Neural cell (in vitro differentiated cells): ENCODE measurements around the gene FAM234A. TPM values are rescaled to one million over a fixed set of nuclear protein-coding genes. Genes with fewer than 3 reads are reported as not detected.

Experiments used
- H2AFZ ChIP-seq: fragments of 200-600, 300-800 bp; sonication (generic), shearing (Covaris generic); 2 replicates; pipeline ENCODE4 v1.6.0; 2014; ENCODE audit warnings: low read depth, mild to moderate bottlenecking, antibody characterized with exemption, low read length, moderate library complexity
- H3F3A ChIP-seq: fragments of 200-600 bp; shearing (Covaris generic); 2 replicates; pipeline ENCODE4 v1.6.1; 2016; ENCODE audit warnings: mild to moderate bottlenecking, moderate library complexity, mixed read lengths, antibody characterized with exemption, low read length; ENCODE audit not compliant: insufficient read depth, poor library complexity, severe bottlenecking
- H3K27ac ChIP-seq: fragments of 200-600, 300-800 bp; sonication (generic), shearing (Covaris generic); 2 replicates; pipeline ENCODE4 v1.5.1; 2014; ENCODE audit warnings: mild to moderate bottlenecking, low read length, moderate library complexity
- H3K27me3 ChIP-seq: fragments of 300-800, 200-600 bp; sonication (generic), shearing (Covaris generic); 2 replicates; pipeline ENCODE4 v1.6.0; 2014; ENCODE audit warnings: mild to moderate bottlenecking, low read depth, low read length, moderate library complexity; ENCODE audit not compliant: insufficient read depth
- H3K36me3 ChIP-seq: fragments of 300-800, 200-600 bp; sonication (generic), shearing (Covaris generic); 2 replicates; pipeline ENCODE4 v1.5.1; 2014; ENCODE audit warnings: mild to moderate bottlenecking, antibody characterized with exemption, low read length, moderate library complexity; ENCODE audit not compliant: insufficient read depth
- H3K4me2 ChIP-seq: fragments of 300-800, 200-600 bp; sonication (generic), shearing (Covaris generic); 2 replicates; pipeline ENCODE4 v1.6.0; 2014; ENCODE audit warnings: mild to moderate bottlenecking, low read length
- H3K4me3 ChIP-seq: fragments of 300-800, 200-600 bp; sonication (generic), shearing (Covaris generic); 2 replicates; pipeline ENCODE4 v1.5.1; 2014; ENCODE audit warnings: mild to moderate bottlenecking, low read length, moderate library complexity
- H3K79me2 ChIP-seq: fragments of 200-600 bp; shearing (Covaris generic); replicated peaks from 2 replicates; pipeline ENCODE4 v1.6.0; 2014; ENCODE audit warnings: mild to moderate bottlenecking, low read length, moderate library complexity; ENCODE audit not compliant: insufficient read depth
- H3K9ac ChIP-seq: fragments of 300-800, 200-600 bp; sonication (generic), shearing (Covaris generic); 2 replicates; pipeline ENCODE4 v1.6.1; 2016; ENCODE audit warnings: mild to moderate bottlenecking, low read length, mixed read lengths
- H3K9me2 ChIP-seq: fragments of 200-600 bp; shearing (Covaris generic); 2 replicates; pipeline ENCODE4 v1.6.1; 2016; ENCODE audit warnings: mild to moderate bottlenecking, low read length, mixed read lengths; ENCODE audit not compliant: insufficient read depth
- H3K9me3 ChIP-seq: fragments of 200-600, 300-800 bp; sonication (generic), shearing (Covaris generic); 2 replicates; pipeline ENCODE4 v1.6.1; 2016; ENCODE audit warnings: mild to moderate bottlenecking, mixed run types, low read length, moderate library complexity, mixed read lengths
- H4K20me1 ChIP-seq: fragments of 200-600 bp; shearing (Covaris generic); 2 replicates; pipeline ENCODE4 v1.6.1; 2016; ENCODE audit warnings: mild to moderate bottlenecking, mixed run types; ENCODE audit not compliant: insufficient read depth
- CTCF ChIP-seq: fragments of 450-650 bp; IDR thresholded peaks from 2 replicates; pipeline ENCODE4 v1.5.1; 2014; ENCODE audit warnings: antibody characterized with exemption, mild to moderate bottlenecking, moderate library complexity; ENCODE audit not compliant: poor library complexity, severe bottlenecking
- EP300 ChIP-seq: fragments of 450-650 bp; conservative IDR thresholded peaks from 2 replicates; pipeline ENCODE4 v1.6.1; 2014; ENCODE audit warnings: antibody characterized with exemption, mild to moderate bottlenecking, moderate library complexity; ENCODE audit not compliant: poor library complexity, severe bottlenecking
- EZH2 ChIP-seq: fragments of 200-600, 300-800 bp; shearing (Covaris generic), sonication (generic); IDR thresholded peaks from 2 replicates; pipeline ENCODE4 v1.6.1; 2014; ENCODE audit warnings: antibody characterized with exemption, low read length, borderline replicate concordance, mild to moderate bottlenecking; ENCODE audit not compliant: insufficient read depth, poor library complexity, severe bottlenecking
- MXI1 ChIP-seq: fragments of 450-650 bp; conservative IDR thresholded peaks from 2 replicates; pipeline ENCODE4 v1.6.1; 2014; ENCODE audit warnings: antibody characterized with exemption, mild to moderate bottlenecking; ENCODE audit not compliant: poor library complexity, severe bottlenecking
- POLR2AphosphoS5 ChIP-seq: IDR thresholded peaks from 2 replicates; pipeline ENCODE4 v1.6.1; 2012
- RAD21 ChIP-seq: fragments of 450-650 bp; conservative IDR thresholded peaks from 2 replicates; pipeline ENCODE4 v1.6.1; 2014; ENCODE audit warnings: antibody characterized with exemption, mild to moderate bottlenecking, moderate library complexity
- REST ChIP-seq: IDR thresholded peaks from 2 replicates; pipeline ENCODE4 v1.6.1; 2012; ENCODE audit warnings: borderline replicate concordance
- SMC3 ChIP-seq: fragments of 450-650 bp; conservative IDR thresholded peaks from 2 replicates; pipeline ENCODE4 v1.6.1; 2014; ENCODE audit warnings: antibody characterized with exemption, mild to moderate bottlenecking, moderate library complexity; ENCODE audit not compliant: poor library complexity
- TAF1 ChIP-seq: IDR thresholded peaks from 2 replicates; pipeline ENCODE4 v1.6.1; 2012; ENCODE audit warnings: low read depth
- polyA plus RNA-seq: library from polyadenylated mRNA; depleted of rRNA; stranded (reverse); fragments of >200 nt; gene quantifications from 2 replicates; pipeline ENCODE4 v1.2.3, GENCODE V29; 2014

Gene FAM234A
- polyA plus RNA-seq, 1 donor from 2014 or later, result 29.9 TPM

DNA sequence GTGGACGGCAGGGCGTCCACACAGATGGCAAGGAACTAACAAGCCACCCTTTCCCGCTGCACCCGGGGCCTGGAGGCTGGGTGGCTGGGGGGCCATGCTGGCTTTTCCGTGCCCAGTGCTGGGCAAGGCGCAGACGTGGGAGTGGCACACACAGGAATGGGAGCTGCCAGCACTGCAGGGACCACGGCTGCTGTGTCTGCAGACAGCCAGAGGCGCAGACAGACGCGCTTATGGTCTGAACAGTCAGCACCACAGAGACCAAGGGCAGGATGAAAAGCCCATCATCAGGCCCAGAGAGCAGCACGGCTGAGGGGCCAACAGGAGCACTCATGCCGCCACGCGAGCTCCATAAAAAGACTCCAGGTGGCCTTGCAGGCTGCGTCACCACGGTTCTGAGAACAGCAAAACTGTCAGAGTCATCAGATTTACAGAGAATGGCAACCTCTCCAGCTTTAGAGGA, 72.3 kb downstream of the FAM234A start:
- no peak overlapping the region for H2AFZ ChIP-seq
- H3K36me3 ChIP-seq, result no peaks in the 10 kb centered on the region
- H3F3A ChIP-seq, result no peaks in the 10 kb centered on the region
- no peak overlapping the region for H3K9ac ChIP-seq
- no peaks in the 10 kb centered on the region for H3K9me2 ChIP-seq
- TF ChIP-seq EP300 (no peak), MXI1 (no peak), CTCF (no peak), EZH2 (no peak), SMC3 (no peak), TAF1 (no peak), RAD21 (no peak), POLR2AphosphoS5 (no peak), REST (no peak)
- no peaks in the 10 kb centered on the region for H3K27me3 ChIP-seq
- H3K79me2 ChIP-seq, result no peaks in the 10 kb centered on the region
- H4K20me1 ChIP-seq, result no peaks in the 10 kb centered on the region
- no peak overlapping the region for H3K4me3 ChIP-seq
- no peak overlapping the region for H3K27ac ChIP-seq
- no peaks in the 10 kb centered on the region for H3K9me3 ChIP-seq
- no peak overlapping the region for H3K4me2 ChIP-seq

DNA sequence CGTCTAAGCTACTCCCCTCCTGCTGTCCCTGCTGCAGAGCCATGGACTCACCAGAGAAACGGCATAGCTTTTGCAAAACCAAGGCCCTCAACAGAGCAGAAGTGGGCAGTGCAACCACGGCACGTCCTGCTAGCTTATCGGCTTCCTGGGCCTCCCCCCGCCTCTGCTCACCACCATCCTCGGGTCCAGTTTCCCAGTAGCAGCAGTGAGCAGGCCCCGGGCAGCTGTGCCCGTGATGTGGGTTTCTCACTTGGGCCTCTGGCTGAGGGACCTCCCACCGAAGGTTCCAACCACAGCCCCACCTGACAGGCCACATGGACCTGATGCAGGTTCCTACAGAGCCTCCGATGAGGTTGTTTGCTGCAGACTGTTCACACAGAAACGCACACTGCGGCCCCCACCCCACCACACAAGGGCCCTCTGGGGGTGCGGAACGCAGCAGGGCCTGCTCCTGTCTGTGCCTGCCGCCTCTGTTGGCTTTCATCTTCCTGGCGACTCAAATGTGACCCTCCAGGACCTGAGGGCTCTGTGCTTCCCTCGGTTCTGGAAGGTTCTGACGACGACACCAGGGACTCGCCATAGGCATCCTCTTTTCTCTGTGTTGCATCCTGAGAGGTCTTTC, 73.2 kb downstream of the FAM234A start:
- Histone ChIP-seq H3K9me2 (no peaks in the 10 kb centered on the region), H3K36me3 (no peaks in the 10 kb centered on the region), H2AFZ (no peak overlapping the region), H3K9ac (no peak overlapping the region), H3K27me3 (no peaks in the 10 kb centered on the region), H4K20me1 (no peaks in the 10 kb centered on the region), H3F3A (no peaks in the 10 kb centered on the region), H3K9me3 (no peaks in the 10 kb centered on the region), H3K4me3 (no peak overlapping the region), H3K79me2 (no peaks in the 10 kb centered on the region), H3K27ac (no peak overlapping the region), H3K4me2 (no peak overlapping the region)
- TF ChIP-seq EP300 (no peak), POLR2AphosphoS5 (no peak), MXI1 (no peak), EZH2 (no peak), TAF1 (no peak), REST (no peak), RAD21 (no peak), SMC3 (no peak), CTCF (no peak)
